Measurements from ENCODE around the gene DNM3. TPM values are rescaled to one million over a fixed set of nuclear protein-coding genes. Genes with fewer than 3 reads are reported as not detected.

Gene DNM3
- polyA plus RNA-seq, 1 of the 3 experiments (the other 2 are of a cell fraction) = 0.43 TPM

DNA sequence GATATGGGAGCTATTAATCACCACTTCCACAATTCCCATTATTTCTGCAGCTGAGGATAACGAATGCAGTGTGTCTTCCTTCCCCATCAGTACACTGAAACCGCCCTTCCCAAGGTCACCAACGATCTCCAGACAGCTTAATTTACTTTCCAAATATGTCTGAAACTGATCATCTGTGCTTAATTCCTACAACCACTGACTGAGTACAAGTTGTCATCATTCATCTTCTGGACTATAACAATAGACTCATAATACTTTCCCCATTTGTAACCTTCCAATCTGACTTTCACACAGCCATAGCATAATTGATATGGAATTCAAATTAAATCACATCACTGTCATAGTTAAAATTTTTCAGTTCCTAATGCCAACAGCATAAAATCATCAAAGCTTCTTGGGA, 17.4 kb downstream of the DNM3 start:
- H2AFZ ChIP-seq (ENCODE audit: low read depth) = no peak overlapping the region
- no peaks in the 10 kb centered on the region for H3K9me3 ChIP-seq
- WGBS (ENCODE audit: low lambda C conversion rate) = 2% methylated on average over 3 of the region's 3 CpGs
- DNase-seq = no peak
- TF ChIP-seq, protein P1, sequence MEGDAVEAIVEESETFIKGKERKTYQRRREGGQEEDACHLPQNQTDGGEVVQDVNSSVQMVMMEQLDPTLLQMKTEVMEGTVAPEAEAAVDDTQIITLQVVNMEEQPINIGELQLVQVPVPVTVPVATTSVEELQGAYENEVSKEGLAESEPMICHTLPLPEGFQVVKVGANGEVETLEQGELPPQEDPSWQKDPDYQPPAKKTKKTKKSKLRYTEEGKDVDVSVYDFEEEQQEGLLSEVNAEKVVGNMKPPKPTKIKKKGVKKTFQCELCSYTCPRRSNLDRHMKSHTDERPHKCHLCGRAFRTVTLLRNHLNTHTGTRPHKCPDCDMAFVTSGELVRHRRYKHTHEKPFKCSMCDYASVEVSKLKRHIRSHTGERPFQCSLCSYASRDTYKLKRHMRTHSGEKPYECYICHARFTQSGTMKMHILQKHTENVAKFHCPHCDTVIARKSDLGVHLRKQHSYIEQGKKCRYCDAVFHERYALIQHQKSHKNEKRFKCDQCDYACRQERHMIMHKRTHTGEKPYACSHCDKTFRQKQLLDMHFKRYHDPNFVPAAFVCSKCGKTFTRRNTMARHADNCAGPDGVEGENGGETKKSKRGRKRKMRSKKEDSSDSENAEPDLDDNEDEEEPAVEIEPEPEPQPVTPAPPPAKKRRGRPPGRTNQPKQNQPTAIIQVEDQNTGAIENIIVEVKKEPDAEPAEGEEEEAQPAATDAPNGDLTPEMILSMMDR (IDR thresholded peaks at IDR 0.05) = no peak
- no peak for TF ChIP-seq RFX5 (IDR thresholded peaks at IDR 0.05; ENCODE audit: low read length)
- TF ChIP-seq RAD21 (IDR thresholded peaks at IDR 0.05; ENCODE audit: low read length) = no peak
- no peak for TF ChIP-seq NRF1 (IDR thresholded peaks at IDR 0.05; ENCODE audit: low read depth, low read length)
- TF ChIP-seq TAF1 (IDR thresholded peaks at IDR 0.05; ENCODE audit: borderline replicate concordance, low read depth, low read length) = no peak
- no peak for TF ChIP-seq RXRA (IDR thresholded peaks at IDR 0.05; ENCODE audit: borderline replicate concordance, low read depth)
- TF ChIP-seq, protein P2, sequence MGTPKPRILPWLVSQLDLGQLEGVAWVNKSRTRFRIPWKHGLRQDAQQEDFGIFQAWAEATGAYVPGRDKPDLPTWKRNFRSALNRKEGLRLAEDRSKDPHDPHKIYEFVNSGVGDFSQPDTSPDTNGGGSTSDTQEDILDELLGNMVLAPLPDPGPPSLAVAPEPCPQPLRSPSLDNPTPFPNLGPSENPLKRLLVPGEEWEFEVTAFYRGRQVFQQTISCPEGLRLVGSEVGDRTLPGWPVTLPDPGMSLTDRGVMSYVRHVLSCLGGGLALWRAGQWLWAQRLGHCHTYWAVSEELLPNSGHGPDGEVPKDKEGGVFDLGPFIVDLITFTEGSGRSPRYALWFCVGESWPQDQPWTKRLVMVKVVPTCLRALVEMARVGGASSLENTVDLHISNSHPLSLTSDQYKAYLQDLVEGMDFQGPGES (IDR thresholded peaks at IDR 0.05; ENCODE audit: low read depth, low read length) = no peak
- no peak for TF ChIP-seq RCOR1 (IDR thresholded peaks at IDR 0.05; ENCODE audit: low read length)
- no peak for TF ChIP-seq FOXM1 (IDR thresholded peaks at IDR 0.05; ENCODE audit: low read depth)
- TF ChIP-seq TEAD4 (IDR thresholded peaks at IDR 0.05; ENCODE audit: borderline replicate concordance, insufficient read depth) = no peak
- TF ChIP-seq, protein P3, sequence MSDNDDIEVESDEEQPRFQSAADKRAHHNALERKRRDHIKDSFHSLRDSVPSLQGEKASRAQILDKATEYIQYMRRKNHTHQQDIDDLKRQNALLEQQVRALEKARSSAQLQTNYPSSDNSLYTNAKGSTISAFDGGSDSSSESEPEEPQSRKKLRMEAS (IDR thresholded peaks at IDR 0.05; ENCODE audit: low read depth) = no peak
- TF ChIP-seq TCF12 (IDR thresholded peaks at IDR 0.05) = no peak
- TF ChIP-seq EZH2phosphoT487 (IDR thresholded peaks at IDR 0.05; ENCODE audit: borderline replicate concordance, low read depth) = no peak
- no peak for TF ChIP-seq ELF1 (IDR thresholded peaks at IDR 0.05)
- TF ChIP-seq, protein P4, sequence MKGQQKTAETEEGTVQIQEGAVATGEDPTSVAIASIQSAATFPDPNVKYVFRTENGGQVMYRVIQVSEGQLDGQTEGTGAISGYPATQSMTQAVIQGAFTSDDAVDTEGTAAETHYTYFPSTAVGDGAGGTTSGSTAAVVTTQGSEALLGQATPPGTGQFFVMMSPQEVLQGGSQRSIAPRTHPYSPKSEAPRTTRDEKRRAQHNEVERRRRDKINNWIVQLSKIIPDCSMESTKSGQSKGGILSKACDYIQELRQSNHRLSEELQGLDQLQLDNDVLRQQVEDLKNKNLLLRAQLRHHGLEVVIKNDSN (IDR thresholded peaks at IDR 0.05; ENCODE audit: borderline replicate concordance, low read depth) = no peak
- TF ChIP-seq FOSL2 (IDR thresholded peaks at IDR 0.05; ENCODE audit: borderline replicate concordance, low read depth) = no peak
- no peak for TF ChIP-seq MEF2A (IDR thresholded peaks at IDR 0.05; ENCODE audit: borderline replicate concordance, low read depth)
- TF ChIP-seq NFIC (IDR thresholded peaks at IDR 0.05; ENCODE audit: borderline replicate concordance) = no peak
- no peak for TF ChIP-seq YY1 (IDR thresholded peaks at IDR 0.05; ENCODE audit: low read depth)
- no peak for TF ChIP-seq GATA2 (CRISPR knock-in tag; IDR thresholded peaks at IDR 0.05)
- no peaks in the 10 kb centered on the region for H3K36me3 ChIP-seq (replicated peaks in 1 of 2; ENCODE audit: control insufficient read depth in 1 of 2, insufficient read depth in 2 of 2, low read length in 1 of 2)
- no peak overlapping the region for H3K27ac ChIP-seq (ENCODE audit: low read depth in 2 of 2, low read length in 1 of 2)
- H3F3A ChIP-seq (replicated peaks; ENCODE audit: insufficient read depth) = no peaks in the 10 kb centered on the region
- no peak overlapping the region for H3K4me2 ChIP-seq
- no peaks in the 10 kb centered on the region for H3K9me2 ChIP-seq
- no peak overlapping the region for H3K4me3 ChIP-seq (ENCODE audit: low read depth in 2 of 2, low read length in 1 of 2)
- CTCF ChIA-PET = interaction anchor here (1.2 kb wide), 1 partner anchor 57 kb away, joined by 3 read pairs; no protein-coding TSS in a partner anchor
- H3K4me1 ChIP-seq (ENCODE audit: control insufficient read depth in 1 of 2, insufficient read depth in 2 of 2, low read depth in 1 of 2, low read length in 1 of 2) = no peaks in the 10 kb centered on the region
- no peaks in the 10 kb centered on the region for H3K27me3 ChIP-seq (ENCODE audit: insufficient read depth)
- H3K9ac ChIP-seq = no peak overlapping the region
- POLR2A ChIA-PET = no interaction called here
- H3K79me2 ChIP-seq (ENCODE audit: insufficient read depth) = no peaks in the 10 kb centered on the region
- H4K20me1 ChIP-seq (ENCODE audit: insufficient read depth) = no peaks in the 10 kb centered on the region
